CD4-positive, alpha-beta memory T cell (primary cell): ENCODE measurements around the gene APEX2. TPM values are rescaled to one million over a fixed set of nuclear protein-coding genes. Genes with fewer than 3 reads are reported as not detected.
A peak's percentile ranks its signal among the peaks of the same experiment; 100 is the strongest.

Experiments used
- CTCF ChIA-PET: fragments of 350-600 bp; sonication (Branson Sonifier 250); formaldehyde crosslinking; loops from one replicate; lab custom pipeline; 2021; ENCODE audit warnings: inconsistent platforms; ENCODE audit not compliant: partially characterized antibody; lab: Charles Lee
- POLR2A ChIA-PET: fragments of 350-600 bp; sonication (Branson Sonifier 250); formaldehyde crosslinking; loops from one replicate; lab custom pipeline; 2021; ENCODE audit not compliant: partially characterized antibody; lab: Charles Lee
- DNase-seq, 5 donors: peaks; one replicate each; pipeline versions ENCODE4 v3.0.0 to v3.0.0-alpha.2; 2020 to 2022; ENCODE audit warnings: mixed read lengths in 1 of 5
- H3K27ac ChIP-seq: one replicate; pipeline ENCODE4 v1.7.0; 2013; ENCODE audit warnings: low read depth, low read length
- H3K27me3 ChIP-seq: 2 replicates; pipeline ENCODE4 v1.7.0; 2013; ENCODE audit warnings: mild to moderate bottlenecking, low read length, moderate library complexity; ENCODE audit not compliant: insufficient read depth
- H3K36me3 ChIP-seq: 2 replicates; pipeline ENCODE4 v1.7.0; 2013; ENCODE audit warnings: mild to moderate bottlenecking, low read length, moderate library complexity; ENCODE audit not compliant: insufficient read depth
- H3K4me1 ChIP-seq: 2 replicates; pipeline ENCODE4 v1.7.0; 2013; ENCODE audit warnings: mild to moderate bottlenecking, low read length, moderate library complexity; ENCODE audit not compliant: insufficient read depth
- H3K4me3 ChIP-seq, 2 donors: one replicate each; pipeline ENCODE4 v1.7.0; 2013; ENCODE audit warnings: low read length in 2 of 2, mild to moderate bottlenecking in 1 of 2
- H3K9me3 ChIP-seq, 2 donors: one replicate each; pipeline ENCODE4 v1.7.0; 2013; ENCODE audit warnings: low read length in 2 of 2, control low read depth in 1 of 2; ENCODE audit not compliant: control insufficient read depth in 1 of 2
- H3K27ac Mint-ChIP-seq, 7 donors: one replicate each; pipeline ENCODE4 v1.8.0; 2020 to 2021; ENCODE audit warnings: mixed read lengths in 7 of 7, mild to moderate bottlenecking in 6 of 7, inconsistent platforms in 3 of 7, moderate library complexity in 3 of 7
- H3K27me3 Mint-ChIP-seq, 2 donors: one replicate each; pipeline ENCODE4 v1.8.0; 2020 to 2021; ENCODE audit warnings: mixed read lengths in 2 of 2
- H3K36me3 Mint-ChIP-seq, 2 donors: one replicate each; pipeline ENCODE4 v1.8.0; 2020 to 2021; ENCODE audit warnings: mixed read lengths in 2 of 2, inconsistent platforms in 1 of 2, mild to moderate bottlenecking in 1 of 2
- H3K4me1 Mint-ChIP-seq, 4 donors: one replicate each; pipeline ENCODE4 v1.8.0; 2020 to 2021; ENCODE audit warnings: mixed read lengths in 4 of 4, mild to moderate bottlenecking in 1 of 4
- H3K4me3 Mint-ChIP-seq, 8 donors: one replicate each; pipeline ENCODE4 v1.8.0; 2020 to 2021; ENCODE audit warnings: mixed read lengths in 8 of 8, mild to moderate bottlenecking in 7 of 8, moderate library complexity in 6 of 8, inconsistent platforms in 3 of 8
- H3K9me3 Mint-ChIP-seq, 8 donors: one replicate each; pipeline ENCODE4 v1.8.0; 2020 to 2021; ENCODE audit warnings: mixed read lengths in 8 of 8, mild to moderate bottlenecking in 5 of 8, inconsistent platforms in 3 of 8, moderate library complexity in 1 of 8
- intact Hi-C: fragments of 100-400 bp; cut with micrococcal nuclease; formaldehyde crosslinking; loops from one replicate; pipeline ENCODE4 v1.15.1; 2023
- polyA plus RNA-seq, 2 donors: library from polyadenylated mRNA; unstranded; fragments of 300-500 nt; fragmentation: Illumina TruSeq; gene quantifications; one replicate each; pipeline ENCODE4 v1.2.3, GENCODE V29; 2021
- total RNA-seq, 2 experiments: library from RNA; stranded (reverse); gene quantifications; one replicate each; pipeline ENCODE4 v1.2.3, GENCODE V29; 2021

The APEX2 gene
- total and polyA plus RNA-seq, 4 experiments from 2014 or later, result 13.4 to 17.8 (median 15.2) TPM

GRCh38 chrX:54995621-54996020, 4.5 kb upstream of the APEX2 start:
- Mint-ChIP-seq H3K4me3 (no peak overlapping the region), H3K4me1 (peaks cover 1 to 12% (median 6%) of the 10 kb centered on the region in 4 donors), H3K27ac (no peak overlapping the region), H3K27me3 (no peaks in the 10 kb centered on the region), H3K36me3 (peaks cover 0 to 8% of the 10 kb centered on the region in 2 donors), H3K9me3 (no peaks in the 10 kb centered on the region)
- ChIA-PET POLR2A (no interaction called here), CTCF (no interaction called here)
- Histone ChIP-seq H3K9me3 (no peaks in the 10 kb centered on the region), H3K36me3 (no peaks in the 10 kb centered on the region), H3K4me1 (peaks cover 6% of the 10 kb centered on the region), H3K4me3 (no peak overlapping the region), H3K27ac (no peak overlapping the region), H3K27me3 (no peaks in the 10 kb centered on the region)
- intact Hi-C loops, result no loop called here
- no peak for DNase-seq

GRCh38 chrX:55004231-55004630, 4.1 kb downstream of the APEX2 start:
- Histone ChIP-seq H3K27ac (no peak overlapping the region), H3K4me3 (no peak overlapping the region), H3K4me1 (peaks cover 15% of the 10 kb centered on the region), H3K9me3 (no peaks in the 10 kb centered on the region), H3K36me3 (peaks cover 8% of the 10 kb centered on the region), H3K27me3 (no peaks in the 10 kb centered on the region)
- intact Hi-C loops, result loop anchor here (5.0 kb wide), 1 partner anchor 962 kb away; the partner anchor contains the start of gene PHF8
- Mint-ChIP-seq H3K27ac (no peak overlapping the region), H3K9me3 (no peaks in the 10 kb centered on the region), H3K4me3 (no peak overlapping the region), H3K27me3 (no peaks in the 10 kb centered on the region), H3K4me1 (peaks cover 8 to 30% (median 18%) of the 10 kb centered on the region in 4 donors), H3K36me3 (peaks cover 18 to 48% of the 10 kb centered on the region in 2 donors)
- POLR2A ChIA-PET, result no interaction called here
- CTCF ChIA-PET, result no interaction called here
- no peak for DNase-seq

GRCh38 chrX:55005256-55005655, 5.1 kb downstream of the APEX2 start:
- Mint-ChIP-seq H3K9me3 (no peaks in the 10 kb centered on the region), H3K4me3 (no peak overlapping the region), H3K27ac (no peak overlapping the region), H3K36me3 (peaks cover 18 to 42% of the 10 kb centered on the region in 2 donors), H3K4me1 (peaks cover 7 to 24% (median 13%) of the 10 kb centered on the region in 4 donors), H3K27me3 (no peaks in the 10 kb centered on the region)
- Histone ChIP-seq H3K27me3 (no peaks in the 10 kb centered on the region), H3K4me3 (no peak overlapping the region), H3K9me3 (no peaks in the 10 kb centered on the region), H3K27ac (no peak overlapping the region), H3K36me3 (peaks cover 8% of the 10 kb centered on the region), H3K4me1 (peaks cover 12% of the 10 kb centered on the region)
- intact Hi-C loops, result no loop called here
- no peak for DNase-seq
- ChIA-PET POLR2A (no interaction called here), CTCF (interaction anchor here (0.7 kb wide), 1 partner anchor 154 kb away, joined by 3 read pairs; no protein-coding TSS in a partner anchor)

- ChIA-PET POLR2A (no interaction called here), CTCF (no interaction called here)
- Mint-ChIP-seq H3K36me3 (peaks cover 18 to 39% of the 10 kb centered on the region in 2 donors), H3K27me3 (no peaks in the 10 kb centered on the region), H3K4me3 (no peak overlapping the region), H3K27ac (peak overlapping the region in 1 of 7 donors; percentile 6), H3K9me3 (no peaks in the 10 kb centered on the region), H3K4me1 (peaks cover 0 to 10% (median 3%) of the 10 kb centered on the region in 4 donors)
- DNase-seq, result no peak
- H3K27me3 ChIP-seq, result no peaks in the 10 kb centered on the region
- H3K9me3 ChIP-seq, result no peaks in the 10 kb centered on the region
- intact Hi-C loops, result no loop called here
- no peaks in the 10 kb centered on the region for H3K4me1 ChIP-seq
- H3K36me3 ChIP-seq, result peaks cover 8% of the 10 kb centered on the region
- no peak overlapping the region for H3K27ac ChIP-seq
- H3K4me3 ChIP-seq, result no peak overlapping the region
Measured at GRCh38 chrX:55006827-55007621, 6.9 kb downstream of the APEX2 start.

GRCh38 chrX:55007656-55008055, 7.5 kb downstream of the APEX2 start:
- no peak overlapping the region for H3K4me3 Mint-ChIP-seq
- peaks cover 8% of the 10 kb centered on the region for H3K36me3 ChIP-seq
- no peaks in the 10 kb centered on the region for H3K27me3 ChIP-seq
- POLR2A ChIA-PET, result no interaction called here
- peaks cover 0 to 6% (median 2%) of the 10 kb centered on the region in 4 donors for H3K4me1 Mint-ChIP-seq
- no peaks in the 10 kb centered on the region for H3K27me3 Mint-ChIP-seq
- CTCF ChIA-PET, result no interaction called here
- H3K36me3 Mint-ChIP-seq, result peaks cover 18 to 34% of the 10 kb centered on the region in 2 donors
- H3K4me3 ChIP-seq, result no peak overlapping the region
- no peaks in the 10 kb centered on the region for H3K4me1 ChIP-seq
- no peak for DNase-seq
- no peak overlapping the region for H3K27ac ChIP-seq
- no peaks in the 10 kb centered on the region for H3K9me3 ChIP-seq
- H3K27ac Mint-ChIP-seq, result no peak overlapping the region
- H3K9me3 Mint-ChIP-seq, result no peaks in the 10 kb centered on the region
- intact Hi-C loops, result no loop called here

- H3K27me3 Mint-ChIP-seq, result no peaks in the 10 kb centered on the region
- peaks cover 18 to 30% of the 10 kb centered on the region in 2 donors for H3K36me3 Mint-ChIP-seq
- Histone ChIP-seq H3K4me1 (no peaks in the 10 kb centered on the region), H3K27ac (no peak overlapping the region), H3K4me3 (no peak overlapping the region), H3K9me3 (no peaks in the 10 kb centered on the region), H3K36me3 (peaks cover 8% of the 10 kb centered on the region), H3K27me3 (no peaks in the 10 kb centered on the region)
- no peak for DNase-seq
- H3K4me1 Mint-ChIP-seq, result peaks cover 0 to 6% (median 2%) of the 10 kb centered on the region in 4 donors
- H3K27ac Mint-ChIP-seq, result peak overlapping the region in 2 of 7 donors; percentile 35 to 49
- CTCF ChIA-PET, result interaction anchor here (1.4 kb wide), 1 partner anchor 117 kb away, joined by 3 read pairs; no protein-coding TSS in a partner anchor
- no peaks in the 10 kb centered on the region for H3K9me3 Mint-ChIP-seq
- POLR2A ChIA-PET, result interaction anchor here (0.7 kb wide), 1 partner anchor 9 kb away, joined by 3 read pairs; the partner anchor contains the start of gene APEX2
- intact Hi-C loops, result no loop called here
- H3K4me3 Mint-ChIP-seq, result no peak overlapping the region
Measured at GRCh38 chrX:55008571-55009358, 8.6 kb downstream of the APEX2 start.

GRCh38 chrX:55011294-55011693, 11.1 kb downstream of the APEX2 start:
- Mint-ChIP-seq H3K4me1 (peaks cover 0 to 4% (median 2%) of the 10 kb centered on the region in 4 donors), H3K9me3 (peaks cover 0 to 2% (median 0%) of the 10 kb centered on the region in 8 donors), H3K27ac (no peak overlapping the region), H3K27me3 (no peaks in the 10 kb centered on the region), H3K36me3 (peaks cover 4 to 9% of the 10 kb centered on the region in 2 donors), H3K4me3 (no peak overlapping the region)
- Histone ChIP-seq H3K4me1 (no peaks in the 10 kb centered on the region), H3K36me3 (no peaks in the 10 kb centered on the region), H3K9me3 (no peaks in the 10 kb centered on the region), H3K27me3 (no peaks in the 10 kb centered on the region), H3K4me3 (no peak overlapping the region), H3K27ac (no peak overlapping the region)
- no peak for DNase-seq
- ChIA-PET POLR2A (interaction anchor here (0.8 to 1.4 kb wide), 2 partner anchors 11 kb away, joined by 4 to 5 read pairs; partner anchors contain the start of gene APEX2), CTCF (no interaction called here)
- intact Hi-C loops, result no loop called here
